Measurements from ENCODE around the gene MACC1. TPM values are rescaled to one million over a fixed set of nuclear protein-coding genes. Genes with fewer than 3 reads are reported as not detected.

Gene MACC1
- total and polyA plus RNA-seq, 2 of the 13 experiments (the other 11 are each of a cell fraction or from before 2014, with no cell fraction given), result 0.04 TPM; not detected in 1

DNA sequence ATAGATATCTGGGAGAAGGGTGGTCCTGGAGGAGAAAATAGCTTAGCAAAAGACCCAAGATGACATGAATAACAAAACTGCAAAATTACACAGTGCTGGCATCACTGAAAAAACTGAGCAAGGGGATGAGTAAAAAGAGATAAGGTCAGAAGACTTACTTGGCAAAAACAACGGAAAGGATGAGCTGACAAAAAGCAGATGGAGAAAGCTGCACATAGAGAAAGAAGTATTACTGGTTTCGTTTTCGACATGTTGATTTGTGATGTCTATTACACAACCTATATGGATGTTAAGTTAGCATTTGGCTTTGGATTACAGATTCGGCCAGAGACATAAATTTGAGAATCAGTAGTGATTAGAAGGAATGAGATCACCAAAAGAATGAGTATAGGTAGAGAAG is 132.1 kb downstream of the MACC1 start (continued):
- TF ChIP-seq, protein P1, sequence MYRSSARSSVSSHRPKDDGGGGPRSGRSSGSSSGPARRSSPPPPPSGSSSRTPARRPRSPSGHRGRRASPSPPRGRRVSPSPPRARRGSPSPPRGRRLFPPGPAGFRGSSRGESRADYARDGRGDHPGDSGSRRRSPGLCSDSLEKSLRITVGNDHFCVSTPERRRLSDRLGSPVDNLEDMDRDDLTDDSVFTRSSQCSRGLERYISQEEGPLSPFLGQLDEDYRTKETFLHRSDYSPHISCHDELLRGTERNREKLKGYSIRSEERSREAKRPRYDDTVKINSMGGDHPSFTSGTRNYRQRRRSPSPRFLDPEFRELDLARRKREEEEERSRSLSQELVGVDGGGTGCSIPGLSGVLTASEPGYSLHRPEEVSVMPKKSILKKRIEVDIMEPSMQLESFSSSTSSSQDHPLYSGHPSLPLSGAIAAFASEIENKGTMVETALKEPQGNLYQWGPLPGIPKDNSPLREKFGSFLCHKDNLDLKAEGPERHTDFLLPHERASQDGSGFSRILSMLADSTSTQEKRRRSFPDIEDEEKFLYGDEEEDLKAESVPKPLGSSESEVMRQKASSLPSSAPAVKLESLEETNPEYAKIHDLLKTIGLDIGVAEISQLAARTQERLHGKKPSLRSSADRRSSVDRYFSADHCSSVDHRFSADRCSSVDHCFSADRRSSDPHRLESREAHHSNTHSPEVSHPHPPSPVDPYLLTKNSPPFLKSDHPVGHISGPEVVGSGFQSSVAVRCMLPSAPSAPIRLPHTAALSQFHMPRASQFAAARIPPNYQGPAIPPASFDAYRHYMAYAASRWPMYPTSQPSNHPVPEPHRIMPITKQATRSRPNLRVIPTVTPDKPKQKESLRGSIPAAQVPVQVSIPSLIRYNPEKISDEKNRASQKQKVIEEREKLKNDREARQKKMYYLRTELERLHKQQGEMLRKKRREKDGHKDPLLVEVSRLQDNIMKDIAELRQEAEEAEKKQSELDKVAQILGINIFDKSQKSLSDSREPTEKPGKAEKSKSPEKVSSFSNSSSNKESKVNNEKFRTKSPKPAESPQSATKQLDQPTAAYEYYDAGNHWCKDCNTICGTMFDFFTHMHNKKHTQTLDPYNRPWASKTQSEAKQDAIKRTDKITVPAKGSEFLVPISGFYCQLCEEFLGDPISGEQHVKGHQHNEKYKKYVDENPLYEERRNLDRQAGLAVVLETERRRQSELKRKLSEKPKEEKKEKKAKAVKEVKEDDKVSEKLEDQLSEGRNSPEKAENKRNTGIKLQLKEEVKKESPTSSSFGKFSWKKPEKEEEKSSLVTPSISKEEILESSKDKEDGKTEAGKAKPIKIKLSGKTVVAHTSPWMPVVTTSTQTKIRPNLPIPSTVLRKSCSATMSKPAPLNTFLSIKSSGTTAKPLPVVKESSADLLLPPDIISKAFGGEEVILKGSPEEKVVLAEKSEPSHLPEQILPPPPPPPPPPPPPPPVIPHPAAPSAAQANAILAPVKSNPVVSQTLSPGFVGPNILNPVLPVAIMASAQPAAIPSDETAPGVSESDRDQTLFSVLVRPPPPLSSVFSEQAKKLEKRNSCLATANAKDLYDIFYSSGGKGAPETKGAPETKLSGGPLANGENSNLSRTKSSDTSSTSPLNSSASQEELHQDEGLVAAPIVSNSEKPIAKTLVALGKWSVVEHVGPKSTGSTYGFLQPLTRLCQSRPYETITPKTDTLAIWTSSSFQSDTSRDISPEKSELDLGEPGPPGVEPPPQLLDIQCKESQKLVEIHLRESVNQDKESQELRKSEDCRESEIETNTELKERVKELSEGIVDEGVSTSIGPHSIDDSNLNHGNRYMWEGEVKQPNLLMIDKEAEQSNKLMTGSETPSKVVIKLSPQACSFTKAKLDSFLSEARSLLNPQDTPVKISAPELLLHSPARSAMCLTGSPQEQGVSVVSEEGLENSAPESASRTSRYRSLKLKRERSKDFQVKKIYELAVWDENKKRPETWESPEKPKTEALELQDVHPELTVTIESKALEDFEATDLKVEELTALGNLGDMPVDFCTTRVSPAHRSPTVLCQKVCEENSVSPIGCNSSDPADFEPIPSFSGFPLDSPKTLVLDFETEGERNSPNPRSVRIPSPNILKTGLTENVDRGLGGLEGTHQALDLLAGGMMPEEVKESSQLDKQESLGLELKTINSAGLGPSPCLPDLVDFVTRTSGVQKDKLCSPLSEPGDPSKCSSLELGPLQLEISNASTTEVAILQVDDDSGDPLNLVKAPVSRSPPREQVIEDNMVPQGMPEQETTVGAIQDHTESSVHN (CRISPR knock-in tag; IDR thresholded peaks at IDR 0.05), result no peak
- TF ChIP-seq, protein P2, sequence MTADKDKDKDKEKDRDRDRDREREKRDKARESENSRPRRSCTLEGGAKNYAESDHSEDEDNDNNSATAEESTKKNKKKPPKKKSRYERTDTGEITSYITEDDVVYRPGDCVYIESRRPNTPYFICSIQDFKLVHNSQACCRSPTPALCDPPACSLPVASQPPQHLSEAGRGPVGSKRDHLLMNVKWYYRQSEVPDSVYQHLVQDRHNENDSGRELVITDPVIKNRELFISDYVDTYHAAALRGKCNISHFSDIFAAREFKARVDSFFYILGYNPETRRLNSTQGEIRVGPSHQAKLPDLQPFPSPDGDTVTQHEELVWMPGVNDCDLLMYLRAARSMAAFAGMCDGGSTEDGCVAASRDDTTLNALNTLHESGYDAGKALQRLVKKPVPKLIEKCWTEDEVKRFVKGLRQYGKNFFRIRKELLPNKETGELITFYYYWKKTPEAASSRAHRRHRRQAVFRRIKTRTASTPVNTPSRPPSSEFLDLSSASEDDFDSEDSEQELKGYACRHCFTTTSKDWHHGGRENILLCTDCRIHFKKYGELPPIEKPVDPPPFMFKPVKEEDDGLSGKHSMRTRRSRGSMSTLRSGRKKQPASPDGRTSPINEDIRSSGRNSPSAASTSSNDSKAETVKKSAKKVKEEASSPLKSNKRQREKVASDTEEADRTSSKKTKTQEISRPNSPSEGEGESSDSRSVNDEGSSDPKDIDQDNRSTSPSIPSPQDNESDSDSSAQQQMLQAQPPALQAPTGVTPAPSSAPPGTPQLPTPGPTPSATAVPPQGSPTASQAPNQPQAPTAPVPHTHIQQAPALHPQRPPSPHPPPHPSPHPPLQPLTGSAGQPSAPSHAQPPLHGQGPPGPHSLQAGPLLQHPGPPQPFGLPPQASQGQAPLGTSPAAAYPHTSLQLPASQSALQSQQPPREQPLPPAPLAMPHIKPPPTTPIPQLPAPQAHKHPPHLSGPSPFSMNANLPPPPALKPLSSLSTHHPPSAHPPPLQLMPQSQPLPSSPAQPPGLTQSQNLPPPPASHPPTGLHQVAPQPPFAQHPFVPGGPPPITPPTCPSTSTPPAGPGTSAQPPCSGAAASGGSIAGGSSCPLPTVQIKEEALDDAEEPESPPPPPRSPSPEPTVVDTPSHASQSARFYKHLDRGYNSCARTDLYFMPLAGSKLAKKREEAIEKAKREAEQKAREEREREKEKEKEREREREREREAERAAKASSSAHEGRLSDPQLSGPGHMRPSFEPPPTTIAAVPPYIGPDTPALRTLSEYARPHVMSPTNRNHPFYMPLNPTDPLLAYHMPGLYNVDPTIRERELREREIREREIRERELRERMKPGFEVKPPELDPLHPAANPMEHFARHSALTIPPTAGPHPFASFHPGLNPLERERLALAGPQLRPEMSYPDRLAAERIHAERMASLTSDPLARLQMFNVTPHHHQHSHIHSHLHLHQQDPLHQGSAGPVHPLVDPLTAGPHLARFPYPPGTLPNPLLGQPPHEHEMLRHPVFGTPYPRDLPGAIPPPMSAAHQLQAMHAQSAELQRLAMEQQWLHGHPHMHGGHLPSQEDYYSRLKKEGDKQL (CRISPR knock-in tag; IDR thresholded peaks at IDR 0.05; ENCODE audit: low read depth), result no peak
- TF ChIP-seq ZNF83 (CRISPR knock-in tag; IDR thresholded peaks at IDR 0.05; ENCODE audit: borderline replicate concordance), result no peak

Other genes starting within 250 kb of the MACC1 start
- gene ITGB8, start 113.5 kb upstream of the MACC1 start, total RNA-seq (2016; rRNA removed; fragmentation: Illumina TruSeq; extraction: Trizol), result 0.06 TPM in 1 of 2 replicates, not detected in the other
- 0.01 and 0.04 TPM in 2 replicates for gene ITGB8, start 113.5 kb upstream of the MACC1 start, polyA plus RNA-seq (2011; rRNA removed)